Measurements from ENCODE around the gene RNF208.
"Not testable (repeated sequence)": the region's sequence is repeated elsewhere in the genome, so short reads cannot be mapped to it uniquely, and the experiment has no call there.

The RNF208 gene

DNA sequence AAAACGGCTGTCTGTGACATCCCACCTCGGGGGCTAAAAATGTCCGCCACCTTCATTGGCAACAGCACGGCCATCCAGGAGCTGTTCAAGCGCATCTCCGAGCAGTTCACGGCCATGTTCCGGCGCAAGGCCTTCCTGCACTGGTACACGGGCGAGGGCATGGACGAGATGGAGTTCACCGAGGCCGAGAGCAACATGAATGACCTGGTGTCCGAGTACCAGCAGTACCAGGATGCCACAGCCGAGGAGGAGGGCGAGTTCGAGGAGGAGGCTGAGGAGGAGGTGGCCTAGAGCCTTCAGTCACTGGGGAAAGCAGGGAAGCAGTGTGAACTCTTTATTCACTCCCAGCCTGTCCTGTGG is 21.2 kb upstream of the RNF208 start:
- H2AFZ ChIP-seq (ENCODE audit: low read depth, low read length); H2AK5ac ChIP-seq (ENCODE audit: low read length, severe bottlenecking); H4K91ac ChIP-seq (ENCODE audit: low read length); H2BK5ac ChIP-seq (ENCODE audit: low read depth, low read length, poor library complexity, severe bottlenecking); H3K79me1 ChIP-seq (replicated peaks; ENCODE audit: low read length, poor library complexity, severe bottlenecking); H3K4me3 ChIP-seq (ENCODE audit: insufficient read depth in 1 of 2, low read depth in 1 of 2, low read length in 2 of 2); H2BK120ac ChIP-seq (ENCODE audit: low read depth, low read length); H3K9me3 ChIP-seq (ENCODE audit: control insufficient read depth, low read length); H3K4me2 ChIP-seq (ENCODE audit: low read length, poor library complexity, severe bottlenecking); H3K4ac ChIP-seq (ENCODE audit: low read depth in 1 of 2, low read length in 2 of 2); H4K8ac ChIP-seq (ENCODE audit: low read length); DNase-seq; H3K27ac ChIP-seq (ENCODE audit: low read length, poor library complexity, severe bottlenecking); H3K14ac ChIP-seq (ENCODE audit: low read length in 2 of 2); H2BK12ac ChIP-seq (ENCODE audit: low read length in 2 of 2); H2BK15ac ChIP-seq (ENCODE audit: low read depth, poor library complexity, severe bottlenecking); H3K23ac ChIP-seq (ENCODE audit: low read length in 2 of 2); H3K18ac ChIP-seq (ENCODE audit: low read depth in 1 of 2, low read length in 2 of 2); H3K9ac ChIP-seq (ENCODE audit: low read length): not testable (repeated sequence)
- 89% methylated on average over 10 of the region's 18 CpGs for WGBS
- Histone ChIP-seq H3K36me3 (ENCODE audit: control insufficient read depth in 1 of 2, insufficient read depth in 2 of 2, low read depth in 1 of 2, low read length in 2 of 2) (peaks cover 24 to 27% of the 10 kb centered on the region in 2 experiments), H3K4me1 (ENCODE audit: control insufficient read depth, insufficient read depth, low read depth, low read length) (peaks cover 47% of the 10 kb centered on the region), H3K27me3 (ENCODE audit: control insufficient read depth in 1 of 2, insufficient read depth in 1 of 2, low read length in 2 of 2) (peaks cover 0 to 12% of the 10 kb centered on the region in 2 experiments)

DNA sequence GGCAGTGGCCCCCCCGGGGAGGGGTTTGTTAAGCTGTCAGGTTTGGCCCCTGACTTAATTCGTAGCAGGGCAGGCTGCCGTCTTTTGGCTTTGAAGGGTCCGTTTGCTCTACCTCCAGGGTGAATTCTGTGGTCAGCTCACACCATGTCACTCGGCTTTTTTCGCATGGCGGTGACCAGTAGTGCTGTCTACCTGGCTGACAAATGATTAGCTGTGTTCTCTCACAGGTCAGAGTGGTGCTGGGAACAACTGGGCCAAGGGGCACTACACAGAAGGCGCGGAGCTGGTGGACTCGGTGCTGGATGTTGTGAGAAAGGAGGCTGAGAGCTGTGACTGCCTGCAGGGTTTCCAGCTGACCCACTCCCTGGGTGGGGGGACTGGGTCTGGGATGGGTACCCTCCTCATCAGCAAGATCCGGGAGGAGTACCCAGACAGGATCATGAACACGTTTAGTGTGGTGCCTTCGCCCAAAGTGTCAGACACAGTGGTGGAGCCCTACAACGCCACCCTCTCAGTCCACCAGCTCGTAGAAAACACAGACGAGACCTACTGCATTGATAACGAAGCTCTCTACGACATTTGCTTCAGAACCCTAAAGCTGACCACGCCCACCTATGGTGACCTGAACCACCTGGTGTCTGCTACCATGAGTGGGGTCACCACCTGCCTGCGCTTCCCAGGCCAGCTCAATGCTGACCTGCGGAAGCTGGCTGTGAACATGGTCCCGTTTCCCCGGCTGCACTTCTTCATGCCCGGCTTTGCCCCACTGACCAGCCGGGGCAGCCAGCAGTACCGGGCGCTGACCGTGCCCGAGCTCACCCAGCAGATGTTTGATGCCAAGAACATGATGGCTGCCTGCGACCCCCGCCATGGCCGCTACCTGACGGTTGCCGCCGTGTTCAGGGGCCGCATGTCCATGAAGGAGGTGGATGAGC is 20.5 kb upstream of the RNF208 start:
- H3K4me2 ChIP-seq (ENCODE audit: low read length, poor library complexity, severe bottlenecking), result peak overlapping the region; percentile 72
- peaks cover 24 to 27% of the 10 kb centered on the region in 2 experiments for H3K36me3 ChIP-seq (ENCODE audit: control insufficient read depth in 1 of 2, insufficient read depth in 2 of 2, low read depth in 1 of 2, low read length in 2 of 2)
- no peak overlapping the region for H2AFZ ChIP-seq (ENCODE audit: low read depth, low read length)
- no peak overlapping the region for H3K27ac ChIP-seq (ENCODE audit: low read length, poor library complexity, severe bottlenecking)
- peaks cover 10% of the 10 kb centered on the region for H3K79me1 ChIP-seq (replicated peaks; ENCODE audit: low read length, poor library complexity, severe bottlenecking)
- no peak overlapping the region for H4K8ac ChIP-seq (ENCODE audit: low read length)
- H3K4me1 ChIP-seq (ENCODE audit: control insufficient read depth, insufficient read depth, low read depth, low read length), result peaks cover 53% of the 10 kb centered on the region
- peak overlapping the region in 1 of 2 experiments; percentile 29 for H2BK12ac ChIP-seq (ENCODE audit: low read length in 2 of 2)
- H3K4me3 ChIP-seq (ENCODE audit: insufficient read depth in 1 of 2, low read depth in 1 of 2, low read length in 2 of 2), result peak overlapping the region; percentile 84 to 85
- WGBS, result 79% methylated on average over 36 of the region's 36 CpGs
- no peak overlapping the region for H2BK15ac ChIP-seq (ENCODE audit: low read depth, poor library complexity, severe bottlenecking)
- no peak overlapping the region for H2BK120ac ChIP-seq (ENCODE audit: low read depth, low read length)
- no peak for DNase-seq
- no peak overlapping the region for H2BK5ac ChIP-seq (ENCODE audit: low read depth, low read length, poor library complexity, severe bottlenecking)
- H3K18ac ChIP-seq (ENCODE audit: low read depth in 1 of 2, low read length in 2 of 2), result no peak overlapping the region
- no peaks in the 10 kb centered on the region for H3K9me3 ChIP-seq (ENCODE audit: control insufficient read depth, low read length)
- H3K4ac ChIP-seq (ENCODE audit: low read depth in 1 of 2, low read length in 2 of 2), result peak overlapping the region in 1 of 2 experiments; percentile 22
- peak overlapping the region; percentile 54 for H4K91ac ChIP-seq (ENCODE audit: low read length)
- peaks cover 0 to 12% of the 10 kb centered on the region in 2 experiments for H3K27me3 ChIP-seq (ENCODE audit: control insufficient read depth in 1 of 2, insufficient read depth in 1 of 2, low read length in 2 of 2)
- H3K23ac ChIP-seq (ENCODE audit: low read length in 2 of 2), result no peak overlapping the region
- H3K9ac ChIP-seq (ENCODE audit: low read length), result peak overlapping the region; percentile 89
- H2AK5ac ChIP-seq (ENCODE audit: low read length, severe bottlenecking), result no peak overlapping the region
- no peak overlapping the region for H3K14ac ChIP-seq (ENCODE audit: low read length in 2 of 2)

GRCh38 chr9:137241490-137242268 is 19.6 kb upstream of the RNF208 start:
- Histone ChIP-seq H3K4me3 (ENCODE audit: insufficient read depth in 1 of 2, low read depth in 1 of 2, low read length in 2 of 2) (peak overlapping the region; percentile 84 to 85), H3K4me2 (ENCODE audit: low read length, poor library complexity, severe bottlenecking) (peak overlapping the region; percentile 72), H4K8ac (ENCODE audit: low read length) (no peak overlapping the region), H4K91ac (ENCODE audit: low read length) (peak overlapping the region; percentile 75), H3K79me1 (replicated peaks; ENCODE audit: low read length, poor library complexity, severe bottlenecking) (peaks cover 18% of the 10 kb centered on the region), H2BK15ac (ENCODE audit: low read depth, poor library complexity, severe bottlenecking) (no peak overlapping the region), H2AFZ (ENCODE audit: low read depth, low read length) (no peak overlapping the region), H3K4me1 (ENCODE audit: control insufficient read depth, insufficient read depth, low read depth, low read length) (peaks cover 55% of the 10 kb centered on the region), H3K9ac (ENCODE audit: low read length) (peak overlapping the region; percentile 89), H3K9me3 (ENCODE audit: control insufficient read depth, low read length) (no peaks in the 10 kb centered on the region), H2BK5ac (ENCODE audit: low read depth, low read length, poor library complexity, severe bottlenecking) (peak overlapping the region; percentile 4), H2AK5ac (ENCODE audit: low read length, severe bottlenecking) (no peak overlapping the region), H3K14ac (ENCODE audit: low read length in 2 of 2) (peak overlapping the region in 1 of 2 experiments; percentile 85), H3K4ac (ENCODE audit: low read depth in 1 of 2, low read length in 2 of 2) (peak overlapping the region; percentile 64 to 92), H3K18ac (ENCODE audit: low read depth in 1 of 2, low read length in 2 of 2) (peak overlapping the region; percentile 80 to 96), H3K27ac (ENCODE audit: low read length, poor library complexity, severe bottlenecking) (peak overlapping the region; percentile 12), H3K27me3 (ENCODE audit: control insufficient read depth in 1 of 2, insufficient read depth in 1 of 2, low read length in 2 of 2) (peaks cover 0 to 12% of the 10 kb centered on the region in 2 experiments), H3K23ac (ENCODE audit: low read length in 2 of 2) (peak overlapping the region in 1 of 2 experiments; percentile 84), H3K36me3 (ENCODE audit: control insufficient read depth in 1 of 2, insufficient read depth in 2 of 2, low read depth in 1 of 2, low read length in 2 of 2) (peaks cover 24 to 27% of the 10 kb centered on the region in 2 experiments), H2BK120ac (ENCODE audit: low read depth, low read length) (peak overlapping the region; percentile 81), H2BK12ac (ENCODE audit: low read length in 2 of 2) (no peak overlapping the region)
- 1% methylated on average over 46 of the region's 83 CpGs for WGBS
- peak; percentile 17 for DNase-seq
